ENCODE measurements around the gene IP6K3. TPM values are rescaled to one million over a fixed set of nuclear protein-coding genes. Genes with fewer than 3 reads are reported as not detected.

Gene IP6K3
- polyA plus RNA-seq, 1 donor (not counting 4 experiments of a cell fraction or from before 2014, with no cell fraction given): not detected

GRCh38 chr6:33764036-33764435 is 17.3 kb upstream of the IP6K3 start:
- H3K27me3 ChIP-seq (ENCODE audit: control insufficient read depth, extremely low read depth, insufficient read depth, low read length): peaks cover 12% of the 10 kb centered on the region
- FAIRE-seq (no peak), DNase-seq (ENCODE audit: low read depth, low spot score) (no peak)
- no peak for TF ChIP-seq CTCF (optimal IDR thresholded peaks at IDR 0.05 in 1 of 3, IDR thresholded peaks at IDR 0.05 in 1 of 3, conservative IDR thresholded peaks at IDR 0.05 in 1 of 3; ENCODE audit: extremely low read depth in 1 of 3, insufficient read depth in 2 of 3, low read length in 3 of 3)
- no peak for TF ChIP-seq EZH2 (IDR thresholded peaks at IDR 0.05; ENCODE audit: low read length)
- H3K27ac ChIP-seq (ENCODE audit: control insufficient read depth, insufficient read depth, low read length): no peak overlapping the region
- H3K36me3 ChIP-seq (ENCODE audit: control insufficient read depth in 2 of 2, extremely low read depth in 1 of 2, insufficient read depth in 2 of 2, low read length in 2 of 2): no peaks in the 10 kb centered on the region
- H4K20me1 ChIP-seq (ENCODE audit: control insufficient read depth, extremely low read depth, insufficient read depth, low read length): no peaks in the 10 kb centered on the region
- H3K9me1 ChIP-seq (ENCODE audit: control insufficient read depth, extremely low read depth, insufficient read depth, low read length): no peaks in the 10 kb centered on the region
- no peak overlapping the region for H2AFZ ChIP-seq (ENCODE audit: control insufficient read depth, low read length)
- H3K9ac ChIP-seq (ENCODE audit: control insufficient read depth, extremely low read depth, insufficient read depth, low read length): no peak overlapping the region
- H3K4me2 ChIP-seq (ENCODE audit: control insufficient read depth, extremely low read depth, insufficient read depth, low read depth, low read length): no peak overlapping the region
- H3K4me3 ChIP-seq (ENCODE audit: control insufficient read depth in 2 of 3, extremely low read depth in 1 of 3, insufficient read depth in 2 of 3, low read depth in 1 of 3, low read length in 3 of 3): no peak overlapping the region
- no peaks in the 10 kb centered on the region for H3K9me3 ChIP-seq (ENCODE audit: control insufficient read depth, low read depth, low read length)
- no peaks in the 10 kb centered on the region for H3K79me2 ChIP-seq (ENCODE audit: control insufficient read depth, insufficient read depth, low read length)
- dilution Hi-C loops (cut with MboI; ENCODE audit: extremely low pct_ligation_motif_present, low sequenced_read_pairs): no loop called here
- H3K4me1 ChIP-seq (ENCODE audit: control insufficient read depth, extremely low read depth, insufficient read depth, low read length): no peaks in the 10 kb centered on the region

GRCh38 chr6:33763483-33763882 is 16.8 kb upstream of the IP6K3 start:
- peaks cover 12% of the 10 kb centered on the region for H3K27me3 ChIP-seq (ENCODE audit: control insufficient read depth, extremely low read depth, insufficient read depth, low read length)
- DNase-seq (ENCODE audit: low read depth, low spot score) (no peak), FAIRE-seq (no peak)
- no peaks in the 10 kb centered on the region for H3K9me1 ChIP-seq (ENCODE audit: control insufficient read depth, extremely low read depth, insufficient read depth, low read length)
- no peak overlapping the region for H2AFZ ChIP-seq (ENCODE audit: control insufficient read depth, low read length)
- dilution Hi-C loops (cut with MboI; ENCODE audit: extremely low pct_ligation_motif_present, low sequenced_read_pairs): no loop called here
- no peaks in the 10 kb centered on the region for H3K36me3 ChIP-seq (ENCODE audit: control insufficient read depth in 2 of 2, extremely low read depth in 1 of 2, insufficient read depth in 2 of 2, low read length in 2 of 2)
- no peaks in the 10 kb centered on the region for H3K79me2 ChIP-seq (ENCODE audit: control insufficient read depth, insufficient read depth, low read length)
- H3K4me3 ChIP-seq (ENCODE audit: control insufficient read depth in 2 of 3, extremely low read depth in 1 of 3, insufficient read depth in 2 of 3, low read depth in 1 of 3, low read length in 3 of 3): no peak overlapping the region
- no peak overlapping the region for H3K9ac ChIP-seq (ENCODE audit: control insufficient read depth, extremely low read depth, insufficient read depth, low read length)
- no peaks in the 10 kb centered on the region for H3K9me3 ChIP-seq (ENCODE audit: control insufficient read depth, low read depth, low read length)
- TF ChIP-seq CTCF (optimal IDR thresholded peaks at IDR 0.05 in 1 of 3, IDR thresholded peaks at IDR 0.05 in 1 of 3, conservative IDR thresholded peaks at IDR 0.05 in 1 of 3; ENCODE audit: extremely low read depth in 1 of 3, insufficient read depth in 2 of 3, low read length in 3 of 3) (no peak), EZH2 (IDR thresholded peaks at IDR 0.05; ENCODE audit: low read length) (no peak)
- H3K27ac ChIP-seq (ENCODE audit: control insufficient read depth, insufficient read depth, low read length): no peak overlapping the region
- no peaks in the 10 kb centered on the region for H3K4me1 ChIP-seq (ENCODE audit: control insufficient read depth, extremely low read depth, insufficient read depth, low read length)
- H3K4me2 ChIP-seq (ENCODE audit: control insufficient read depth, extremely low read depth, insufficient read depth, low read depth, low read length): no peak overlapping the region
- H4K20me1 ChIP-seq (ENCODE audit: control insufficient read depth, extremely low read depth, insufficient read depth, low read length): no peaks in the 10 kb centered on the region

Data from keratinocyte (primary cell).